ENCODE data around the gene SCAPER. TPM values are rescaled to one million over a fixed set of nuclear protein-coding genes. Genes with fewer than 3 reads are reported as not detected.
A peak's percentile ranks its signal among the peaks of the same experiment; 100 is the strongest.
"Not testable (repeated sequence)": the region's sequence is repeated elsewhere in the genome, so short reads cannot be mapped to it uniquely, and the experiment has no call there.

The SCAPER gene
- total RNA-seq, 2 donors from 2014 or later, result 30.9 to 34.7 TPM

DNA sequence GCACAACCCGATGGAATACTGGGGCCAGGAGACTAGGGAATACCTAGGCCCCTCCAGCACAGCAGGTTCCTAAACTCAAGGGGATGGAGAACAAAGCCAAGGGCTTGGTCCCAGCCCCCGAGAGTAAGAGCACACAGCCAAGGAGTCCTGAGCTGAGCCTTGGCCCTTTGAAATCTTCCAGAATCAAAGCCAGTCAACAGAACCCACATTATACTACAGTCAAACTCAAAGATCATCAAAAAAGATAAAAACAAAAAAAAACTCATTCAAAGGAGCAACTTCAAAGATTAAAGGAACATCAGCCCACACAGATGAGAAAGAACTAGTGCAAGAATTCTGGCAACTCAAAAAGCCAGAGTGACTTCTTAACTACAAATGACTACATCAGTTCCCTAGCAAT, 351.6 kb downstream of the SCAPER start:
- Mint-ChIP-seq H3K4me3 (no peak overlapping the region), H3K9me3 (peaks cover 6 to 10% of the 10 kb centered on the region in 2 donors), H3K27ac (no peak overlapping the region), H3K4me1 (ENCODE audit: low read depth) (peaks cover 18% of the 10 kb centered on the region), H3K27me3 (ENCODE audit: low read depth) (no peaks in the 10 kb centered on the region), H3K36me3 (ENCODE audit: insufficient read depth in 2 of 2) (peaks cover 3% of the 10 kb centered on the region in 2 donors)
- DNase-seq (no peak), ATAC-seq (replicated peaks in 1 of 2) (no peak)

DNA sequence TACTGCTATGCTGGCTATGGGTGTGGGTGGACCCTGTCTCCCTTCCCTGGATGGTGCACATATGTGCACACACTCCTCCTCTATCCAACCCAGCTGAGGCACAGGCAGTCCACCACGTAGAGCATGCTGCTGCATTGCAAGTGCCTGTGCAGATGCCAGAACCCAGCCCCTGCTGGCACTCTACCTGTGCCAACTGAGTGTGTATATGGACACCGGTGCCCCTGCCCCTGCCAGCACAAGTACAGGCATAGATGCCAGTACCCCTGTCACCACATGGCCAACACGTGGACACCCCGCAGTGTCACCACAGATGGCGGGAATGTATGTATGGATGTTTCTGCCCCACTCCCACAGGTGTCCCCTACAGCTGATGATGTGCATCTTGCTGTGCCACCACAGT, 352.0 kb downstream of the SCAPER start:
- no peak overlapping the region for H3K27ac Mint-ChIP-seq
- peaks cover 6 to 10% of the 10 kb centered on the region in 2 donors for H3K9me3 Mint-ChIP-seq
- H3K36me3 Mint-ChIP-seq (ENCODE audit: insufficient read depth in 2 of 2), result peaks cover 3% of the 10 kb centered on the region in 2 donors
- H3K4me1 Mint-ChIP-seq (ENCODE audit: low read depth), result peaks cover 18% of the 10 kb centered on the region
- DNase-seq (no peak), ATAC-seq (replicated peaks in 1 of 2) (no peak)
- H3K4me3 Mint-ChIP-seq, result no peak overlapping the region
- H3K27me3 Mint-ChIP-seq (ENCODE audit: low read depth), result no peaks in the 10 kb centered on the region

DNA sequence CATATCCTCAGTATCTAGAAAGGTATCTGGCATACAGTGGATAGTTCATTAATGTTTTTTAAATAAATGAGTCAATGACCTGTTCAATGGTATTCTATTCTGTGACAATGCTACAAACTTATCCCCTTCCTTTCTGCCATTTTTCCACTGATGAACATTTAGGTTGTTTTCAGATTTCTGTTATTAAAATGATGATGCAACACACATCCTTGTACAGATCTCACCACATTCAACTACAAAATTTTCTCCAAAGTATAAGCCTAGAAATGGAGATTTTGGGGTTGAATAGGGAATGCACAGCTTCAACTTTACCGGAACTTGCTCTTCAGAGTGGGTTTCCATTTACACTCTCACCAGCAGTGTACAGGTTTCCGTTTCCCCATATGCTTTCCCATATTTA, 358.3 kb downstream of the SCAPER start:
- Mint-ChIP-seq H3K4me3 (no peak overlapping the region), H3K36me3 (ENCODE audit: insufficient read depth in 2 of 2) (peaks cover 3% of the 10 kb centered on the region in 2 donors), H3K27me3 (ENCODE audit: low read depth) (no peaks in the 10 kb centered on the region), H3K9me3 (peaks cover 0 to 4% of the 10 kb centered on the region in 2 donors), H3K27ac (peak overlapping the region; percentile 4), H3K4me1 (ENCODE audit: low read depth) (no peaks in the 10 kb centered on the region)
- ATAC-seq (replicated peaks in 1 of 2), result no peak
- DNase-seq, result no peak

DNA sequence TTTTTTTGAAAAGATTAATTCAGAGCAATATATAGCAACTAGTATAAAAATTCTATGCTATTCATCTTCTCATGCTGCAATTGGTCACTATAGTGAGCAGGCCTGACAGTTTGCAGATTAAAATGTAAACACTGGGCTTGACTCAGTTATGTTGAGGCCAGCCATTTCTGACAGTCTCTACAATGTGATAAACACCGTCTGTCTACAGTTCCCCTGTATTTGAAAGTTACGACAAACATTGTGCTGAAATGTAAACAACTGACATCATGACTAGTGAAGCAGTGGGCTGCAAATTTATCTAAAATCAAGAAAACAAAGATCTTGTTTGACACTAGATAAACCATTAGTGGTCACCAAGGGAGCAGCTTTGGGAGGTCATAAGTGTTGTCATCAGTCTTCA, 371.1 kb downstream of the SCAPER start:
- no peak for DNase-seq
- ATAC-seq (replicated peaks in 1 of 2), result no peak
- no peak overlapping the region for H3K27ac Mint-ChIP-seq
- no peak overlapping the region for H3K4me3 Mint-ChIP-seq
- H3K27me3 Mint-ChIP-seq (ENCODE audit: low read depth), result no peaks in the 10 kb centered on the region
- no peaks in the 10 kb centered on the region for H3K9me3 Mint-ChIP-seq
- H3K4me1 Mint-ChIP-seq (ENCODE audit: low read depth), result no peaks in the 10 kb centered on the region
- H3K36me3 Mint-ChIP-seq (ENCODE audit: insufficient read depth in 2 of 2), result no peaks in the 10 kb centered on the region

DNA sequence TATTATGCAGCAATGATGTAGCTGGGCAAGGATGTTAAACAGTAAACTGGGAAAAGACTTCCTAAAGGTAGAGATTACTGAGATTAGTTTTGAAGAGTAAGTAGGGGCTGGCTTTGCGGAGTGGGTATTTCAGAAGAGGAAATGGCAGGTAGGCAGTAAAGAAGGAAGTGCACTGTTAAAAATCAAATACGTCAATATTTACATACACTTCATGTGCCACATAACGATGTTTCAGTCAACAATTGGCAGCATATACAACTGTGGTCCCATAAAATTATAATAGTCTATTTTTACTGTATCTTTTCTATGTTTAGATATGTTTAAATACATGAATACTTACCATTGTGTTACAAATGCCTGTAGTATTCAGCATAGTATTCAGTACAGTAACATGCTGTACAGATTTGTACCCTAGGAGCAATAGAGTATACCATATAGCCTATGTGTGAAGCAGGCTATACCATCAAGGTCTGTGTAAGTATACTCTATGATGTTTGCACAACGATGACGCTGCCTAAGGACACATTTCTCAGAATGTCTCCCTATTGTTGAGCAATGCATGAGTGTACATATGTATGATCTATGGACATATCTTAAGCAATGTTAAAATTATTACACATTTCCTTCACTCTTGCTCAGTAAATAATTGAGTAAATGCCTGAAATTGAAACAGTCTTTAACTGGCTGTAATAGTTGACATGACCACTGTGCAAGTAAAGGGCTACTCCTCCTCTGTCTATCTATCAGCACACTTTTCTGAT, 371.9 kb downstream of the SCAPER start:
- no peaks in the 10 kb centered on the region for H3K9me3 Mint-ChIP-seq
- H3K4me1 Mint-ChIP-seq (ENCODE audit: low read depth), result no peaks in the 10 kb centered on the region
- H3K27me3 Mint-ChIP-seq (ENCODE audit: low read depth), result no peaks in the 10 kb centered on the region
- no peak for DNase-seq
- ATAC-seq (replicated peaks in 1 of 2), result no peak
- H3K27ac Mint-ChIP-seq, result no peak overlapping the region
- no peak overlapping the region for H3K4me3 Mint-ChIP-seq
- no peaks in the 10 kb centered on the region for H3K36me3 Mint-ChIP-seq (ENCODE audit: insufficient read depth in 2 of 2)

DNA sequence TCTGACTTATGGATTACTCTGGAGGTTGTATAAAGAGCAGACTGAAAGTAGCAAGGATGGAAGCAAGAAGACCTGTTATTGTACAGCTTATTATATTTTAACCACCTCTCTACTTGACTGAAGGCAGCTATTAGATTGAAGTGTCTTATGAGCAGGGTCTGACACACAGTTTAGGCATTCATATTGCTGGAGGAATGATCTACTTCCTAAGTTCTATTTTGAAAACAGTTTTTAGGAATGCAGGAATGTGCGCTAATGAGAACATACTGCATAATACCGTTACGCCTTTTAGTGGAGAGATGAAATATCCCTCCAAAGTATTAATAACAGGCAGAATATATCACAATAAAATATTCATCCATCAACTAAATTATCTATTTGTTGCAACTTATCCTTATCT, 375.2 kb downstream of the SCAPER start:
- no peaks in the 10 kb centered on the region for H3K4me1 Mint-ChIP-seq (ENCODE audit: low read depth)
- H3K27me3 Mint-ChIP-seq (ENCODE audit: low read depth), result no peaks in the 10 kb centered on the region
- no peak overlapping the region for H3K27ac Mint-ChIP-seq
- ATAC-seq (replicated peaks in 1 of 2), result no peak
- no peaks in the 10 kb centered on the region for H3K9me3 Mint-ChIP-seq
- H3K36me3 Mint-ChIP-seq (ENCODE audit: insufficient read depth in 2 of 2), result no peaks in the 10 kb centered on the region
- DNase-seq, result no peak
- no peak overlapping the region for H3K4me3 Mint-ChIP-seq

DNA sequence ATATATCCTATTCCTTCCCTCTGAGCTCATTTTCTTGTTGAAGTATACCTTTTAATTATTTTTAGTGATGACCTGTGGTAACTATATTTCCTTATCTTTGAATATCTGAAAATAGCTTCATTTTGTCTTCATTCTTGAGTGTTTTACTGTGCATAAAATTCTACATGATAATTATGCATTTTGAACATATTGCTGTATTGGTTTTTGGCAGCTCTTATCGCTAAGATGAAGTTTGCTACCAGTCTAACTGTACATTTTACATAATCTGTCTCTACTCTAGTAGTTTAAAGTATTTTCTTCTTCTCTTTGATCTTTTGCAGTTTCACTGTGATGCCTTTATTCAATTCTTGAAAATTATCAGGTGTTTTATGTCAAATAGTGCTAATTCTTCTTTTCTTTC, 379.0 kb downstream of the SCAPER start:
- Mint-ChIP-seq H3K27me3 (ENCODE audit: low read depth) (no peaks in the 10 kb centered on the region), H3K4me1 (ENCODE audit: low read depth) (no peaks in the 10 kb centered on the region), H3K36me3 (ENCODE audit: insufficient read depth in 2 of 2) (no peaks in the 10 kb centered on the region), H3K27ac (no peak overlapping the region), H3K9me3 (no peaks in the 10 kb centered on the region), H3K4me3 (no peak overlapping the region)
- ATAC-seq (replicated peaks in 1 of 2) (no peak), DNase-seq (no peak)

DNA sequence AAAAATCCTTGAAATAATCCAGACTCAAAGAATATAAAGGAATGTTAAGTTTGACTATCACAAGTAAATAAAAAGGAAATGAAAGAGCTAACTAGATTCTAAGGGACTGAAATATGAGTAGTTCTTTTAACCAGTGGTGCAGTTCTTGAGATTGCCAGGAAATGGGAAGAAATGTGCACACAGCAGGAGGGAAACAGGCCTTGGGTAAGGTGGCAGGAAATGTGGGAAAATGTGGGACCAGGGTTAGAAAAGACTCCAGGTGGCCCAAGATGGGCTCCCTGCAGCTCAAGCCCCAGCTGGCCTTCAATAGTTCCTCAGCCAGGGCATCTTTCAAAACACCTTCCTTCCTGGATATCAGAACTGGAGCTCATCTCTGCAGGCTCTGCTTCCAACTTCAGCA, 387.2 kb downstream of the SCAPER start:
- no peaks in the 10 kb centered on the region for H3K36me3 Mint-ChIP-seq (ENCODE audit: insufficient read depth in 2 of 2)
- H3K27ac Mint-ChIP-seq, result no peak overlapping the region
- H3K4me1 Mint-ChIP-seq (ENCODE audit: low read depth), result no peaks in the 10 kb centered on the region
- H3K4me3 Mint-ChIP-seq, result no peak overlapping the region
- DNase-seq (no peak), ATAC-seq (replicated peaks in 1 of 2) (no peak)
- no peaks in the 10 kb centered on the region for H3K9me3 Mint-ChIP-seq
- no peaks in the 10 kb centered on the region for H3K27me3 Mint-ChIP-seq (ENCODE audit: low read depth)

DNA sequence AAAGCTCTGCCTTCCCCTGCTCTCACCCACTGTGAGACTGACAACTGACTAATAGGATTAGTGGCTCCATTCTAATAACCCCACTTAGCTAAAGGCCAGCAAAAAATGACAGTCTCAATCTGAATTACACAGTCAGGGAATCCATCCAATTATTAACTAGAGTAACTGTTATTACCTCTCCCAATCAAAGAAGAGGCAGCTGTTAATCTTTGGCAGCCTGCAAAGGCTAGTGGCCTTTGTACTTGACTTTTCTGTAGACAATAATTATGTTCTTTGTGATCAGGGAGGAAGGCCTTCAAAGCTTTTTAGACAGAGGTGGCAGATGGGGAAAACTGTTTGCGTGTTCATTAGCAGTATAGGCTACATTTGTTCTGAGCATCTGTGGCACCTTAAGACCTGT, 390.9 kb downstream of the SCAPER start:
- H3K27ac Mint-ChIP-seq, result no peak overlapping the region
- DNase-seq (no peak), ATAC-seq (replicated peaks in 1 of 2) (no peak)
- no peaks in the 10 kb centered on the region for H3K4me1 Mint-ChIP-seq (ENCODE audit: low read depth)
- no peaks in the 10 kb centered on the region for H3K9me3 Mint-ChIP-seq
- no peak overlapping the region for H3K4me3 Mint-ChIP-seq
- no peaks in the 10 kb centered on the region for H3K27me3 Mint-ChIP-seq (ENCODE audit: low read depth)
- no peaks in the 10 kb centered on the region for H3K36me3 Mint-ChIP-seq (ENCODE audit: insufficient read depth in 2 of 2)

DNA sequence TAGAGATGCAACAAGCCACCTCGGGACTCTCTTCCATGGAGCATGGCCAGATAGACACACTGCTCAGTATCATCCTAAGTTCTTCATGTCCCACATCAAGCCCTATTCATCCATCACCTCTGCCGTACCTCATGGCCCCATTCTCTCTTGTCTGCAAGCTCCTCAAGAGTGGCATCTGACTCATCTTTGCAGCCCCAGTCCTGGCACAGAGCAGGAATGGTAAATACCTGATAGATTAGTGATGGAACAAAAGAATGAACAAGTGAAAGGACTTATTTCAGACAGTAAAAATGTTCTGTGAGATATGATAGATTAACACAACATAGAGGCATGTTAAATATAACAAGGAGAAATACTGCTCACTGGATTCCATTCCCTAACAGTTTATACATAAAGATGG, 392.2 kb downstream of the SCAPER start:
- ATAC-seq (replicated peaks in 1 of 2) (no peak), DNase-seq (no peak)
- Mint-ChIP-seq H3K9me3 (no peaks in the 10 kb centered on the region), H3K4me1 (ENCODE audit: low read depth) (no peaks in the 10 kb centered on the region), H3K27ac (no peak overlapping the region), H3K4me3 (no peak overlapping the region), H3K27me3 (ENCODE audit: low read depth) (no peaks in the 10 kb centered on the region), H3K36me3 (ENCODE audit: insufficient read depth in 2 of 2) (no peaks in the 10 kb centered on the region)

DNA sequence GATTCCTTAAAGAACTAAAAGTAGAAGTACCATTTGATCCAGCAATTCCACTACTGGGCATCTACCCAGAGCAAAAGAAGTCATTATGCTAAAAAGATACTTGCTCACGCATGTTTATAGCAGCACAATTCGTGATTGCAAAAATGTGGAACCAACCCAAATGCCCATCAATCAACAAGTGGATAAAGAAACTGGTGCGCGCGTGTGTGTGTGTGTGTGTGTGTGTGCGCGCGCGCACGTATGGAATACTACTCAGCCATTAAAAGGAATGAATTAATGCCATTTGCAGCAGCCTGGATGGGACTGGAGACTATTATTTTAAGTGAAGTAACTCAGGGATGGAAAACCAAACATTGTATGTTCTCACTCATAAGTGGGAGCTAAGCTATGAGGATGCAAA, 394.5 kb downstream of the SCAPER start:
- H3K27me3 Mint-ChIP-seq (ENCODE audit: low read depth); H3K9me3 Mint-ChIP-seq; H3K27ac Mint-ChIP-seq; H3K4me3 Mint-ChIP-seq; DNase-seq; ATAC-seq (replicated peaks in 1 of 2); H3K36me3 Mint-ChIP-seq (ENCODE audit: insufficient read depth in 2 of 2); H3K4me1 Mint-ChIP-seq (ENCODE audit: low read depth): not testable (repeated sequence)

DNA sequence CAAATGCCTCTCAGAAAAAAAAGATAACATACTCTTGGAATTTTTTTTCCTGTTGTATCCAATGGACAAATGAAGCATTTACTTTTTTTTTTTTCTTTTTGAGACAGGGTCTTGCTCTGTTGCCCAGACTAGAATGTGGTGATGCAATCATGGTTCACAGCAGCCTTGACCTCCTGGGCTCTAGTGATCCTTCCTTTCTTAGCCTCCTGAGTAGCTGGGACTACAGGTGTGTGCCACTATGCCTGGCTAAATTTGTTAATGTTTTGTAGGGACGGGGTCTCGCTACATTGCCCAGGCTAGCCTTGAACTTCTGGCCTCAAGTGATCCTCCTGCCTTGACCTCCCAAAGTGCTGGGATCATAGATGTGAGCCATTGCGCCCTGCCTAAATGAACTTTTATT, 401.3 kb downstream of the SCAPER start:
- Mint-ChIP-seq H3K27me3 (ENCODE audit: low read depth) (no peaks in the 10 kb centered on the region), H3K4me3 (no peak overlapping the region), H3K4me1 (ENCODE audit: low read depth) (no peaks in the 10 kb centered on the region), H3K9me3 (no peaks in the 10 kb centered on the region), H3K27ac (no peak overlapping the region), H3K36me3 (ENCODE audit: insufficient read depth in 2 of 2) (peaks cover 1% of the 10 kb centered on the region in 2 donors)
- ATAC-seq (replicated peaks in 1 of 2) (no peak), DNase-seq (no peak)

DNA sequence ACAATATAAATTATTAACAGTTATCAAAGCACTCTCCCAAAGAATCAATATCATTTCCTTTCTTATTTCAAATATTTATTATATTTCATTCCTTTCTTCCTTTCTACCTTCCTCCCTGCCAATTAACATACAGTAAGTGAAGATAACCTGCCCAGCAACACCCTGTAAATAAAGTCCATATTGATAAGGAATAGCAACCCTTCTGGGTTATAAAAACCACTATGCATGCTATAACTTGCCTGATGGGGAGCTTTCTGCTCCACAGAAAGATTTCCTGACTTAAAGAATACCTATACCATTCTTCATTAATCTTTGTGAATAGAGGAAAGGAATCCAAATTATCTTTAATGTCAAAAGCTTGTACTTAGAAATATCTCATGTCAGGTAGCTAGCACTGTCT, 402.0 kb downstream of the SCAPER start:
- Mint-ChIP-seq H3K4me3 (no peak overlapping the region), H3K4me1 (ENCODE audit: low read depth) (no peaks in the 10 kb centered on the region), H3K36me3 (ENCODE audit: insufficient read depth in 2 of 2) (peaks cover 1% of the 10 kb centered on the region in 2 donors), H3K27me3 (ENCODE audit: low read depth) (no peaks in the 10 kb centered on the region), H3K9me3 (no peaks in the 10 kb centered on the region), H3K27ac (no peak overlapping the region)
- ATAC-seq (replicated peaks in 1 of 2) (no peak), DNase-seq (no peak)

DNA sequence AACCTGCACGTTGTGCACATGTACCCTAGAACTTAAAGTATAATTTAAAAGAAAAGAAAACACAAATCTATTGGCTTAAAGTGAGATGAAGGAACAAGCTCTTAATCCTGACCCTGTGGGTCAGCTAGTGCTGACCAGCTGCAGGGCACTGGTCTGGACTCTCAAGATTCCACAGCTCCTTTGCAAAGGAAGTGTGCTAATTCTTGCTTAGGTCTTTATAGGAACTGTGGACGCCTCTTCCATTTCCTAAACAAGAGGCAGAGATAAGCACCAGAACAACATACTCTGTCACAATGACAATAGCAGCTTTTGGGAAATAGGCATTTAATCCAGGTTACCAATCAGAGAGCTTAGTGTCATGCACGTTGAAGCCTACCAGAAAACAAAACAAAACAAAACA, 402.5 kb downstream of the SCAPER start:
- Mint-ChIP-seq H3K4me3 (no peak overlapping the region), H3K27me3 (ENCODE audit: low read depth) (no peaks in the 10 kb centered on the region), H3K27ac (no peak overlapping the region), H3K9me3 (no peaks in the 10 kb centered on the region), H3K36me3 (ENCODE audit: insufficient read depth in 2 of 2) (peaks cover 1% of the 10 kb centered on the region in 2 donors), H3K4me1 (ENCODE audit: low read depth) (no peaks in the 10 kb centered on the region)
- DNase-seq (no peak), ATAC-seq (replicated peaks in 1 of 2) (no peak)
